HepG2 (cell line): ENCODE measurements around the gene RUFY2. TPM values are rescaled to one million over a fixed set of nuclear protein-coding genes. Genes with fewer than 3 reads are reported as not detected.

Experiments
- GTF2F1 ChIP-seq: fragments of 150-350 bp; IDR thresholded peaks from 2 replicates; pipeline ENCODE4 v1.6.1; 2014; ENCODE audit warnings: low read length
- NFYC ChIP-seq: IDR thresholded peaks from 2 replicates; pipeline ENCODE4 v1.6.1; 2016; ENCODE audit warnings: missing genetic modification reagents, missing compliant biosample characterization
- PHF21A ChIP-seq: sonication (generic); formaldehyde crosslinking; IDR thresholded peaks from 2 replicates; pipeline ENCODE4 v1.5.0; 2020; ENCODE audit warnings: mild to moderate bottlenecking, missing genetic modification reagents
- TAF15 ChIP-seq: fragments of 200-400 bp; formaldehyde crosslinking; IDR thresholded peaks from one replicate; pipeline ENCODE4 v1.6.1; 2018; ENCODE audit warnings: mild to moderate bottlenecking, low read depth, low read length; ENCODE audit not compliant: poor library complexity, severe bottlenecking
- ZFX ChIP-seq: sonication (generic); formaldehyde crosslinking; IDR thresholded peaks from 2 replicates; pipeline ENCODE4 v1.4.0; 2020; ENCODE audit warnings: mild to moderate bottlenecking, low read depth, missing genetic modification reagents, moderate library complexity
- ZNF549 ChIP-seq: sonication (generic); formaldehyde crosslinking; IDR thresholded peaks from 2 replicates; pipeline ENCODE4 v1.5.0; 2020; ENCODE audit warnings: missing genetic modification reagents
- ZNF615 ChIP-seq: sonication (generic); formaldehyde crosslinking; IDR thresholded peaks from 2 replicates; pipeline ENCODE4 v1.5.0; 2020; ENCODE audit warnings: mild to moderate bottlenecking, missing genetic modification reagents, borderline replicate concordance
- ZNF724P ChIP-seq: sonication (generic); formaldehyde crosslinking; IDR thresholded peaks from 2 replicates; pipeline ENCODE4 v1.8.0; 2022; ENCODE audit warnings: missing genetic modification reagents, borderline replicate concordance
- polyA plus RNA-seq, 8 experiments: library from polyadenylated mRNA; depleted of rRNA in 3 of 8; stranded (reverse) in 7 of 8; unstranded in 1 of 8; fragments of >200 nt; fragmentation: Illumina TruSeq in 4 of 8; extraction: Trizol in 4 of 8; gene quantifications; 2 replicates each; pipeline versions ENCODE4 v1.2.1 to v1.2.3, GENCODE V29; 2011 to 2016; ENCODE audit warnings: low read depth in 4 of 8, missing spikeins in 1 of 8, mixed read lengths in 1 of 8; ENCODE audit not compliant: insufficient read depth in 1 of 8
- total RNA-seq, 5 experiments: library from RNA; depleted of rRNA; stranded (reverse); fragments of >200 nt; fragmentation: Illumina TruSeq; extraction: Trizol; gene quantifications; 2 replicates each; pipeline ENCODE4 v1.2.3, GENCODE V29; 2016; ENCODE audit warnings: low read depth in 1 of 5
- TF ChIP-seq, protein P1 (sequence below): sonication (generic); formaldehyde crosslinking; IDR thresholded peaks from 2 replicates; pipeline ENCODE4 v1.4.0; 2020; ENCODE audit warnings: mild to moderate bottlenecking, missing genetic modification reagents, borderline replicate concordance
- TF ChIP-seq, protein P2 (sequence below): IDR thresholded peaks from 2 replicates; pipeline ENCODE4 v1.6.1; 2016; ENCODE audit warnings: low read depth, control low read depth
- TF ChIP-seq, protein P3 (sequence below): sonication (generic); formaldehyde crosslinking; IDR thresholded peaks from 2 replicates; pipeline ENCODE4 v1.8.0; 2022; ENCODE audit warnings: missing genetic modification reagents, mild to moderate bottlenecking, moderate library complexity, borderline replicate concordance
- TF ChIP-seq, protein P4 (sequence below): sonication (generic); formaldehyde crosslinking; IDR thresholded peaks from 2 replicates; pipeline ENCODE4 v1.8.0; 2023; ENCODE audit warnings: mild to moderate bottlenecking, missing genetic modification reagents

RUFY2 gene
- total and polyA plus RNA-seq, 2 of the 13 experiments (the other 11 are each of a cell fraction or from before 2014, with no cell fraction given), result 10.1 to 16.1 TPM

DNA sequence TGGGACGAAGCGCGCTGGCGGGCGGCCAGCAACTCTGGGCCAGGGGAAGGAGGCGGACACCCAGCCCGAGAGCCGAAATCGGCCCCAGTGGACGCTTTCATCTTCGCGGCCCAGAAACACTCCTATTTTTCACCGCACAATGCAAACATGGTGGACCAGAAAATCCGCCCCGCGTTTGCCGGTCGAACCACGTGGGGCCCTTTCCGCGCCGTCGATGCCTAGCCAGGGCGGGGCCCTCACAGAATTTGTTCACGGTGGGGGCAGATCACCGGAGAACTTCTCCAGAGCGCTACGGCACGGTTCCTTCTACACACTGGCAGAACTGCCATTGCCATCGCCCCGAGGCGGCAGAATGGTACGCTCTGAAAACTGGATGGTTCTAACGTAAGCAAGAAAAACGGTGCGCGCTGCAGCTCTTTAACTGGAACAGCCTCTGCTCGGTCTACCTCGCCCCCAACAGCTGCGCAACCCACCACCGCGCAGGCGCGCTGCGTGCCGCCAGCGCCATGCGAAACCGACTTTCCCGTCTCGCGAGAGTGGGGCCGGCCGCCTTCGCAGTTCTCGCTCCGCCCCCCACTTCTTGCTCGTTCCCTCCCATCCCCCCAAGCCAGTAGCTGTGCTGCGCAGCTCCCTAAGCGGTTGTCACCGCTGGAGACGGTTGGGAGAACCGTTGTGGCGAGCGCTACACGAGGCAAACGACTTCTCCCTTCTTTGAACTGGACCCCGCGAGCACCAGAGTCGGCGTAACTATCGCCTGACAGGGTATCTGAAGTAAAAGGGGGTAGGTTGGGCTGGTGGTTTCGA lies 75.4 kb downstream of the RUFY2 start, which contains the start of gene HNRNPH3 (continued):
- TF ChIP-seq, protein P1, sequence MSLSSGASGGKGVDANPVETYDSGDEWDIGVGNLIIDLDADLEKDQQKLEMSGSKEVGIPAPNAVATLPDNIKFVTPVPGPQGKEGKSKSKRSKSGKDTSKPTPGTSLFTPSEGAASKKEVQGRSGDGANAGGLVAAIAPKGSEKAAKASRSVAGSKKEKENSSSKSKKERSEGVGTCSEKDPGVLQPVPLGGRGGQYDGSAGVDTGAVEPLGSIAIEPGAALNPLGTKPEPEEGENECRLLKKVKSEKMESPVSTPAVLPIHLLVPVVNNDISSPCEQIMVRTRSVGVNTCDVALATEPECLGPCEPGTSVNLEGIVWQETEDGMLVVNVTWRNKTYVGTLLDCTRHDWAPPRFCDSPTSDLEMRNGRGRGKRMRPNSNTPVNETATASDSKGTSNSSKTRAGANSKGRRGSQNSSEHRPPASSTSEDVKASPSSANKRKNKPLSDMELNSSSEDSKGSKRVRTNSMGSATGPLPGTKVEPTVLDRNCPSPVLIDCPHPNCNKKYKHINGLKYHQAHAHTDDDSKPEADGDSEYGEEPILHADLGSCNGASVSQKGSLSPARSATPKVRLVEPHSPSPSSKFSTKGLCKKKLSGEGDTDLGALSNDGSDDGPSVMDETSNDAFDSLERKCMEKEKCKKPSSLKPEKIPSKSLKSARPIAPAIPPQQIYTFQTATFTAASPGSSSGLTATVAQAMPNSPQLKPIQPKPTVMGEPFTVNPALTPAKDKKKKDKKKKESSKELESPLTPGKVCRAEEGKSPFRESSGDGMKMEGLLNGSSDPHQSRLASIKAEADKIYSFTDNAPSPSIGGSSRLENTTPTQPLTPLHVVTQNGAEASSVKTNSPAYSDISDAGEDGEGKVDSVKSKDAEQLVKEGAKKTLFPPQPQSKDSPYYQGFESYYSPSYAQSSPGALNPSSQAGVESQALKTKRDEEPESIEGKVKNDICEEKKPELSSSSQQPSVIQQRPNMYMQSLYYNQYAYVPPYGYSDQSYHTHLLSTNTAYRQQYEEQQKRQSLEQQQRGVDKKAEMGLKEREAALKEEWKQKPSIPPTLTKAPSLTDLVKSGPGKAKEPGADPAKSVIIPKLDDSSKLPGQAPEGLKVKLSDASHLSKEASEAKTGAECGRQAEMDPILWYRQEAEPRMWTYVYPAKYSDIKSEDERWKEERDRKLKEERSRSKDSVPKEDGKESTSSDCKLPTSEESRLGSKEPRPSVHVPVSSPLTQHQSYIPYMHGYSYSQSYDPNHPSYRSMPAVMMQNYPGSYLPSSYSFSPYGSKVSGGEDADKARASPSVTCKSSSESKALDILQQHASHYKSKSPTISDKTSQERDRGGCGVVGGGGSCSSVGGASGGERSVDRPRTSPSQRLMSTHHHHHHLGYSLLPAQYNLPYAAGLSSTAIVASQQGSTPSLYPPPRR (CRISPR knock-in tag), result peak; percentile 60
- TF ChIP-seq TAF15 (no peak), GTF2F1 (peak; percentile 91), ZNF615 (CRISPR knock-in tag) (no peak), ZNF724P (CRISPR knock-in tag) (peak; percentile 71; the same call in 1 of the 2 replicates), ZFX (CRISPR knock-in tag) (peak; percentile 75), PHF21A (CRISPR knock-in tag) (no peak), NFYC (CRISPR knock-in tag) (no peak; the same call in 1 of the 2 replicates), ZNF549 (CRISPR knock-in tag) (no peak)
- TF ChIP-seq, protein P2, sequence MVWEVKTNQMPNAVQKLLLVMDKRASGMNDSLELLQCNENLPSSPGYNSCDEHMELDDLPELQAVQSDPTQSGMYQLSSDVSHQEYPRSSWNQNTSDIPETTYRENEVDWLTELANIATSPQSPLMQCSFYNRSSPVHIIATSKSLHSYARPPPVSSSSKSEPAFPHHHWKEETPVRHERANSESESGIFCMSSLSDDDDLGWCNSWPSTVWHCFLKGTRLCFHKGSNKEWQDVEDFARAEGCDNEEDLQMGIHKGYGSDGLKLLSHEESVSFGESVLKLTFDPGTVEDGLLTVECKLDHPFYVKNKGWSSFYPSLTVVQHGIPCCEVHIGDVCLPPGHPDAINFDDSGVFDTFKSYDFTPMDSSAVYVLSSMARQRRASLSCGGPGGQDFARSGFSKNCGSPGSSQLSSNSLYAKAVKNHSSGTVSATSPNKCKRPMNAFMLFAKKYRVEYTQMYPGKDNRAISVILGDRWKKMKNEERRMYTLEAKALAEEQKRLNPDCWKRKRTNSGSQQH, result peak; percentile 91; the same call in 1 of the 2 replicates
- TF ChIP-seq, protein P3, sequence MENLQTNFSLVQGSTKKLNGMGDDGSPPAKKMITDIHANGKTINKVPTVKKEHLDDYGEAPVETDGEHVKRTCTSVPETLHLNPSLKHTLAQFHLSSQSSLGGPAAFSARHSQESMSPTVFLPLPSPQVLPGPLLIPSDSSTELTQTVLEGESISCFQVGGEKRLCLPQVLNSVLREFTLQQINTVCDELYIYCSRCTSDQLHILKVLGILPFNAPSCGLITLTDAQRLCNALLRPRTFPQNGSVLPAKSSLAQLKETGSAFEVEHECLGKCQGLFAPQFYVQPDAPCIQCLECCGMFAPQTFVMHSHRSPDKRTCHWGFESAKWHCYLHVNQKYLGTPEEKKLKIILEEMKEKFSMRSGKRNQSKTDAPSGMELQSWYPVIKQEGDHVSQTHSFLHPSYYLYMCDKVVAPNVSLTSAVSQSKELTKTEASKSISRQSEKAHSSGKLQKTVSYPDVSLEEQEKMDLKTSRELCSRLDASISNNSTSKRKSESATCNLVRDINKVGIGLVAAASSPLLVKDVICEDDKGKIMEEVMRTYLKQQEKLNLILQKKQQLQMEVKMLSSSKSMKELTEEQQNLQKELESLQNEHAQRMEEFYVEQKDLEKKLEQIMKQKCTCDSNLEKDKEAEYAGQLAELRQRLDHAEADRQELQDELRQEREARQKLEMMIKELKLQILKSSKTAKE, result peak; percentile 62; the same call in 1 of the 2 replicates
- TF ChIP-seq, protein P4, sequence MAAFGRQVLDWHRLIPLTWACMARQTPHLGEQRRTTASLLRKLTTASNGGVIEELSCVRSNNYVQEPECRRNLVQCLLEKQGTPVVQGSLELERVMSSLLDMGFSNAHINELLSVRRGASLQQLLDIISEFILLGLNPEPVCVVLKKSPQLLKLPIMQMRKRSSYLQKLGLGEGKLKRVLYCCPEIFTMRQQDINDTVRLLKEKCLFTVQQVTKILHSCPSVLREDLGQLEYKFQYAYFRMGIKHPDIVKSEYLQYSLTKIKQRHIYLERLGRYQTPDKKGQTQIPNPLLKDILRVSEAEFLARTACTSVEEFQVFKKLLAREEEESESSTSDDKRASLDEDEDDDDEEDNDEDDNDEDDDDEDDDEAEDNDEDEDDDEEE (CRISPR knock-in tag), result no peak; the same call in none of the 2 replicates
